ENCODE data around the gene CSF1R.

Gene CSF1R

GRCh38 chr5:150057996-150058395, 28.4 kb downstream of the CSF1R start:
- H3K27ac ChIP-seq: no peak overlapping the region
- TF ChIP-seq CTCF (conservative IDR thresholded peaks at IDR 0.05) (no peak), ZFX (IDR thresholded peaks at IDR 0.05) (no peak)

GRCh38 chr5:150057511-150057910, 28.8 kb downstream of the CSF1R start:
- no peak overlapping the region for H3K27ac ChIP-seq
- no peak for TF ChIP-seq CTCF (conservative IDR thresholded peaks at IDR 0.05)
- no peak for TF ChIP-seq ZFX (IDR thresholded peaks at IDR 0.05)

GRCh38 chr5:150057052-150057451, 29.3 kb downstream of the CSF1R start:
- no peak for TF ChIP-seq CTCF (conservative IDR thresholded peaks at IDR 0.05)
- no peak for TF ChIP-seq ZFX (IDR thresholded peaks at IDR 0.05)
- H3K27ac ChIP-seq: no peak overlapping the region

- H3K27ac ChIP-seq: no peak overlapping the region
- TF ChIP-seq CTCF (conservative IDR thresholded peaks at IDR 0.05) (no peak), ZFX (IDR thresholded peaks at IDR 0.05) (no peak)
Observed at GRCh38 chr5:150056075-150056443, 30.3 kb downstream of the CSF1R start.

GRCh38 chr5:150055326-150056074, 30.9 kb downstream of the CSF1R start:
- no peak for TF ChIP-seq ZFX (IDR thresholded peaks at IDR 0.05)
- TF ChIP-seq CTCF (conservative IDR thresholded peaks at IDR 0.05): no peak
- H3K27ac ChIP-seq: no peak overlapping the region

- H3K27ac ChIP-seq: no peak overlapping the region
- no peak for TF ChIP-seq CTCF (conservative IDR thresholded peaks at IDR 0.05)
- no peak for TF ChIP-seq ZFX (IDR thresholded peaks at IDR 0.05)
Observed at GRCh38 chr5:150054569-150054968, 31.8 kb downstream of the CSF1R start.

GRCh38 chr5:150053713-150054392, 32.5 kb downstream of the CSF1R start:
- no peak for TF ChIP-seq CTCF (conservative IDR thresholded peaks at IDR 0.05)
- no peak for TF ChIP-seq ZFX (IDR thresholded peaks at IDR 0.05)
- no peak overlapping the region for H3K27ac ChIP-seq

Measured in C4-2B (cell line).